HG02623 (cell line): ENCODE results near the gene C8B.

Source experiments
- ATAC-seq: cut with Tn5 transposase; IDR thresholded peaks from one replicate; pipeline ENCODE4 v1.9.1; 2021; ENCODE audit warnings: moderate library complexity; ENCODE audit not compliant: unreplicated experiment

The C8B gene

GRCh38 chr1:56905667-56906066, 60.1 kb downstream of the C8B start:
- no peak for ATAC-seq

DNA sequence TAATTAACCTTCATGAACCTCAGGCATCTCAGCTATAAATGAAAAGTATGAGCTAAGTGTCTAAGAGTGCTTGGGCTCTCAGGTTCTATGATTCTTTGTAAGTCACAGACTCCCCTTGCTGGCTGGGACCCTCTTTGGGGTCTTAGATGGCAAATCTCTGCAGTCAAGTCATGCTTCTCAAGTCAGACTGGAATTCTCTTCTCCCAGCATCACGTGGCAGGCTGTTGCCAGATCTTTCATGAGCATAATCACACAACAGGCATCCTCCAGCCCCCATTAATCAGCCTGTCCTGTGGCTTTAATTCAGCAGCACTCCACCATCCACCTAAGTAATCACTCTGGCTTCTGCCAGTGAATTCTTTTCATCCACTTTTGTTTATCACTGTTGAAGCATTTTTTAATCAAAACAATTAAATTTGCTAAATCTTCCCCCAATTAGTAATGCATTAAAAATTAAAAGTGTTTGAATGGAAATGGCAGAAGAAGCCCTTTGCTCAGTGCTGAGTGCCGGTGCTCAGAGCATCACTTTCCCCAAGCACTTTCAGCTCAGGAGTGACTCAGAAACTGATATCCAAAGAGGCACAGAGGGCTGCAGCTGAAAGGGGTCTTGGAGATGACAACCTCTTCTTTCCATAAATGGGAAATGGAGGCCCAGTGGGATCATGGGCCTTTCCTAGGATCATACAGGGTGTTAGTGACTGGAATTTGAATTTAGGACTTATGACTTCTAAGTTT, 61.0 kb downstream of the C8B start:
- no peak for ATAC-seq

GRCh38 chr1:56903778-56904177, 62.0 kb downstream of the C8B start:
- no peak for ATAC-seq

DNA sequence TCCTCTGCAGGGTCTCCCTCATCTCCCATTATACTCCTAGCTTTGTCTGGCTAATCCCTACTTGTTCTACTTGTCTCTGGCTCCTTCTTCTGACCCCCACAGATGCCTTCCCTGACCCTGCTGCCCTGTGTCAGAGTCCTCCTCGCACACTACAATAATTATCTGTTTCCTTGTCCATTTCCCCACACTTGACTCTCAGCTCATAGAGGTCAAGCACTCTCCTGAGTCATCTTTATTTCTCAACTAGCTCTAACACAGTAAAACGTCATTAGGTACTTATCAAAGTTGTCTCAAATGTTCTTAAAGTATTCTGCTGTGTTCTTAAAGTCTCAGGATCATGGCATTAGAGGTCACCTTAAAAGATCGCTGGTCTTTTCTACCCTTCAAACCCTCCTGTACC, 64.1 kb downstream of the C8B start:
- no peak for ATAC-seq

- ATAC-seq = no peak
Observed at GRCh38 chr1:56898879-56899278, 66.9 kb downstream of the C8B start.

DNA sequence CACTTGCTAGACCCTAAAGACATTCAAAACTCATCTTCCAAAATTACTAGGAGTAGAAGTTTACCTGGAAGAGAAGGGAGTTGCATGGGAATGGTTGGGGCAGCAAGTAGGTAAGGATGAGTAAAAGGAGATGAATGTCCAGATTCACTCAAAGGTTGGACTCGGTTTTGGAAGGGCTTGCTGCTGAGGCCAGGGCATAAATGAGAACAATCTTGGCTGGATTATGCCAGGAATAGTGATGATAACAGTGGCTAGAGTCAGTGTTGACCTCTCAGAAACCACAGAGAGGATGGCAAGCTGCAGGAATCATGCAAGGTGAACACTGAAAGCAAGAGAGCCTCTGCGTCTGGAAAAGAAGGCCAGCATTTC, 67.8 kb downstream of the C8B start:
- ATAC-seq = no peak

- ATAC-seq = no peak
Observed at GRCh38 chr1:56897150-56898004, 68.4 kb downstream of the C8B start.

DNA sequence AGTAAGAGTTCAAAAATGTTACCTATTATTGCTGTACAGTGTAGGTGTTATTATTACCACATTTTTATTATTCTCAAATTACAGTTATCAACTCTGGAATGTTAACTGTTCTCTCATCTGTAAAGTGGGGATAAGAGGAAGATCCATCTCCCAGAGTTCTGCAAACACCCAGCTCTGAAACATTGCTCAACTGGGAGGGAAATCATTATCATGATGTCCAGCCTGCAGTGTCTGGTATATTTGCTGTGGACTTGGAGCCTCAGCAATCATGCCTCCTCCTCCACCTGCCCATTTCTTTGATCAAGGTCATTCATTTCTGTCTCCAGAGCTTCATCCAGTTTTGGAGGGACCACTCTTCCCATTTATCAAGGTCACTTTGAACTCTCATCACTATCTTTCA, 71.8 kb downstream of the C8B start:
- ATAC-seq = no peak

DNA sequence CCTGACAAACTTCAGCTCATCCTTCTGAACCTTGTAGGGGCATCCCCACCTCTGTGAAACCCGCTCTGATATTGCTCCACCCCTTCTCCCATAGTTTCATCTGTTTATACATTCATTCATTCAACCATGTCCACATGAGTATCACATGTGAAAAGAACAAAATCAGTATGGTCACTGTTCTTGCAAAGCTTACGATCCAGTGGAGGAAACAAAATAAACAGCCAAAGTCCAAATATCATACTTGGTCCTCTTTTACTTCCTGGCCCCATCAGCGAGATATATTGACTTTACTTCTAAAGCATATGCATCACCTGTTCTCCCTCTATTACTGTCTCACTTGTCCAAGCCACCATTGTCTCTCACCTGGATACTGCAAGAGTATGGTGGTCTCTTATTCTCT, 75.6 kb downstream of the C8B start:
- ATAC-seq = no peak

DNA sequence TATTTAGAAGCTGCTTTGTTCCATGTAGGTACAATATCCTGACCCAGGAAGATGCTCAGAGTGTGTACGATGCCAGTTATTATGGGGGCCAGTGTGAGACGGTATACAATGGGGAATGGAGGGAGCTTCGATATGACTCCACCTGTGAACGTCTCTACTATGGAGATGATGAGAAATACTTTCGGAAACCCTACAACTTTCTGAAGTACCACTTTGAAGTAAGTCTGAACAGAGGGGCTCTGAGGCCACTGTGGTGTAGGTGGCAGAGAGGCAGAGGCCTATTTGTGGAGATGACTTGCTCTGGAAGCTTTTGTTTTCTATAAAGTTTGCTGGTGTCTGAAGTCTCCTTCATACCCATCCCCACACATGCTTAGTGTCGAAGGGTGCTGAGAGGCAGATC, 84.4 kb downstream of the C8B start:
- ATAC-seq = no peak

GRCh38 chr1:56880774-56881173, 85.0 kb downstream of the C8B start:
- no peak for ATAC-seq
